Neural progenitor cell (in vitro differentiated cells): ENCODE results near the gene YTHDF1. TPM values are rescaled to one million over a fixed set of nuclear protein-coding genes. Genes with fewer than 3 reads are reported as not detected.

Experiments used
- DNase-seq: peaks from one replicate; pipeline ENCODE4 v3.0.0-alpha.2; 2016; ENCODE audit warnings: low spot score
- H2AFZ ChIP-seq: fragments of 200-600 bp; sonication (generic); replicated peaks from 2 replicates; pipeline ENCODE4 v1.6.1; 2016; ENCODE audit warnings: antibody characterized with exemption
- H3F3A ChIP-seq: fragments of 200-600 bp; sonication (generic); 2 replicates; pipeline ENCODE4 v1.6.1; 2016; ENCODE audit warnings: antibody characterized with exemption, low read depth
- H3K27ac ChIP-seq: fragments of 200-600 bp; sonication (generic); 2 replicates; pipeline ENCODE4 v1.5.1; 2016; ENCODE audit warnings: mild to moderate bottlenecking
- H3K27me3 ChIP-seq: fragments of 200-600 bp; sonication (generic); 2 replicates; pipeline ENCODE4 v1.6.1; 2016; ENCODE audit warnings: mild to moderate bottlenecking, moderate library complexity
- H3K36me3 ChIP-seq: fragments of 200-600 bp; sonication (generic); 2 replicates; pipeline ENCODE4 v1.5.1; 2016
- H3K4me1 ChIP-seq: fragments of 200-600 bp; sonication (generic); 2 replicates; pipeline ENCODE4 v1.6.1; 2016; ENCODE audit warnings: mixed run types
- H3K4me2 ChIP-seq: fragments of 200-600 bp; sonication (generic); 2 replicates; pipeline ENCODE4 v1.6.1; 2016
- H3K4me3 ChIP-seq: fragments of 200-600 bp; sonication (generic); 2 replicates; pipeline ENCODE4 v1.5.1; 2016
- H3K79me2 ChIP-seq: fragments of 200-600 bp; sonication (generic); 2 replicates; pipeline ENCODE4 v1.6.1; 2016; ENCODE audit warnings: low read depth
- H3K9ac ChIP-seq: fragments of 200-600 bp; sonication (generic); 2 replicates; pipeline ENCODE4 v1.6.1; 2016
- H3K9me3 ChIP-seq: fragments of 200-600 bp; sonication (generic); 2 replicates; pipeline ENCODE4 v1.5.1; 2016; ENCODE audit warnings: low read depth
- H4K20me1 ChIP-seq: fragments of 200-600 bp; sonication (generic); 2 replicates; pipeline ENCODE4 v1.6.1; 2016; ENCODE audit warnings: low read depth
- H3K27ac Mint-ChIP-seq: 3 replicates; pipeline ENCODE4 v1.8.0; 2021; ENCODE audit warnings: mixed read lengths
- H3K27me3 Mint-ChIP-seq: 2 replicates; pipeline ENCODE4 v1.8.0; 2022; ENCODE audit warnings: low read depth, mild to moderate bottlenecking, inconsistent platforms, moderate library complexity, mixed read lengths; ENCODE audit not compliant: insufficient read depth
- H3K36me3 Mint-ChIP-seq: 3 replicates; pipeline ENCODE4 v1.8.0; 2021; ENCODE audit warnings: mixed read lengths
- H3K4me1 Mint-ChIP-seq: 3 replicates; pipeline ENCODE4 v1.8.0; 2021; ENCODE audit warnings: mixed read lengths
- H3K4me3 Mint-ChIP-seq: 3 replicates; pipeline ENCODE4 v1.8.0; 2021; ENCODE audit warnings: mild to moderate bottlenecking, moderate library complexity, mixed read lengths
- H3K9me3 Mint-ChIP-seq: 3 replicates; pipeline ENCODE4 v1.8.0; 2020; ENCODE audit warnings: mixed read lengths
- CTCF ChIP-seq: fragments of 200-600 bp; sonication (generic); IDR thresholded peaks from 2 replicates; pipeline ENCODE4 v1.5.1; 2017; ENCODE audit warnings: antibody characterized with exemption, mild to moderate bottlenecking
- EZH2 ChIP-seq: fragments of 200-600 bp; sonication (generic); IDR thresholded peaks from 2 replicates; pipeline ENCODE4 v1.6.1; 2017; ENCODE audit warnings: antibody characterized with exemption, mild to moderate bottlenecking, moderate library complexity
- EZH2phosphoT487 ChIP-seq: fragments of 200-600 bp; sonication (generic); IDR thresholded peaks from 2 replicates; pipeline ENCODE4 v1.6.1; 2017; ENCODE audit warnings: antibody characterized with exemption
- total RNA-seq: library from RNA; depleted of rRNA; stranded (reverse); fragments of >200 nt; gene quantifications from 2 replicates; pipeline ENCODE4 v1.2.3, GENCODE V29; 2015; ENCODE audit warnings: low replicate concordance

The YTHDF1 gene
- total RNA-seq, 1 donor from 2014 or later: 28.1 TPM

GRCh38 chr20:63262836-63263235 is 46.9 kb upstream of the YTHDF1 start:
- peaks cover 74% of the 10 kb centered on the region for H3K4me1 Mint-ChIP-seq
- Histone ChIP-seq H3K4me1 (peaks cover 22% of the 10 kb centered on the region), H3K27ac (no peak overlapping the region), H3K36me3 (no peaks in the 10 kb centered on the region), H4K20me1 (no peaks in the 10 kb centered on the region), H3K4me3 (no peak overlapping the region), H3K4me2 (no peak overlapping the region), H3K9me3 (no peaks in the 10 kb centered on the region), H3K79me2 (no peaks in the 10 kb centered on the region), H3K9ac (no peak overlapping the region), H2AFZ (no peak overlapping the region), H3F3A (peaks cover 13% of the 10 kb centered on the region), H3K27me3 (no peaks in the 10 kb centered on the region)
- H3K4me3 Mint-ChIP-seq: peak overlapping the region; percentile 71
- DNase-seq: no peak
- TF ChIP-seq EZH2phosphoT487: no peak
- TF ChIP-seq CTCF: no peak
- no peak for TF ChIP-seq EZH2
- peak overlapping the region; percentile 65 for H3K27ac Mint-ChIP-seq
- H3K27me3 Mint-ChIP-seq: peaks cover 14% of the 10 kb centered on the region
- H3K9me3 Mint-ChIP-seq: no peaks in the 10 kb centered on the region
- H3K36me3 Mint-ChIP-seq: no peaks in the 10 kb centered on the region

GRCh38 chr20:63261795-63262528 is 46.0 kb upstream of the YTHDF1 start:
- Mint-ChIP-seq H3K4me1 (peaks cover 69% of the 10 kb centered on the region), H3K36me3 (peaks cover 3% of the 10 kb centered on the region), H3K9me3 (no peaks in the 10 kb centered on the region), H3K4me3 (peak overlapping the region; percentile 68), H3K27ac (peak overlapping the region; percentile 98), H3K27me3 (peaks cover 12% of the 10 kb centered on the region)
- TF ChIP-seq CTCF: no peak
- no peak for DNase-seq
- no peaks in the 10 kb centered on the region for H3K27me3 ChIP-seq
- no peak overlapping the region for H3K27ac ChIP-seq
- no peaks in the 10 kb centered on the region for H3K36me3 ChIP-seq
- H3K79me2 ChIP-seq: no peaks in the 10 kb centered on the region
- peak overlapping the region; percentile 63 for H3K4me2 ChIP-seq
- no peaks in the 10 kb centered on the region for H3K9me3 ChIP-seq
- peak overlapping the region; percentile 93 for H2AFZ ChIP-seq
- H3K4me3 ChIP-seq: no peak overlapping the region
- peaks cover 22% of the 10 kb centered on the region for H3K4me1 ChIP-seq
- peak overlapping the region; percentile 28 for H3K9ac ChIP-seq
- H4K20me1 ChIP-seq: no peaks in the 10 kb centered on the region
- H3F3A ChIP-seq: peaks cover 13% of the 10 kb centered on the region

- H3K27ac ChIP-seq: peak overlapping the region; percentile 45
- H3K36me3 Mint-ChIP-seq: peaks cover 4% of the 10 kb centered on the region
These were observed 45.3 kb upstream of the YTHDF1 start for GRCh38 chr20:63261060-63261794.

More at GRCh38 chr20:63261060-63261794, 45.3 kb upstream of the YTHDF1 start:
- Histone ChIP-seq H2AFZ (peak overlapping the region; percentile 93), H3F3A (peaks cover 13% of the 10 kb centered on the region), H3K9ac (peak overlapping the region; percentile 28), H3K4me1 (peaks cover 22% of the 10 kb centered on the region), H3K36me3 (no peaks in the 10 kb centered on the region), H3K27me3 (no peaks in the 10 kb centered on the region), H4K20me1 (no peaks in the 10 kb centered on the region), H3K4me3 (no peak overlapping the region), H3K79me2 (no peaks in the 10 kb centered on the region), H3K4me2 (peak overlapping the region; percentile 63), H3K9me3 (no peaks in the 10 kb centered on the region)
- TF ChIP-seq EZH2 (no peak), EZH2phosphoT487 (no peak), CTCF (no peak)
- Mint-ChIP-seq H3K27me3 (peaks cover 13% of the 10 kb centered on the region), H3K4me1 (peaks cover 68% of the 10 kb centered on the region), H3K9me3 (no peaks in the 10 kb centered on the region), H3K4me3 (peak overlapping the region; percentile 68), H3K27ac (peak overlapping the region; percentile 98)
- peak; percentile 61 for DNase-seq
